Measurements from ENCODE around the gene UNC5B. TPM values are rescaled to one million over a fixed set of nuclear protein-coding genes. Genes with fewer than 3 reads are reported as not detected.
"Not testable (repeated sequence)": the region's sequence is repeated elsewhere in the genome, so short reads cannot be mapped to it uniquely, and the experiment has no call there.

The UNC5B gene
- total RNA-seq, 1 donor, result 0.10 TPM

DNA sequence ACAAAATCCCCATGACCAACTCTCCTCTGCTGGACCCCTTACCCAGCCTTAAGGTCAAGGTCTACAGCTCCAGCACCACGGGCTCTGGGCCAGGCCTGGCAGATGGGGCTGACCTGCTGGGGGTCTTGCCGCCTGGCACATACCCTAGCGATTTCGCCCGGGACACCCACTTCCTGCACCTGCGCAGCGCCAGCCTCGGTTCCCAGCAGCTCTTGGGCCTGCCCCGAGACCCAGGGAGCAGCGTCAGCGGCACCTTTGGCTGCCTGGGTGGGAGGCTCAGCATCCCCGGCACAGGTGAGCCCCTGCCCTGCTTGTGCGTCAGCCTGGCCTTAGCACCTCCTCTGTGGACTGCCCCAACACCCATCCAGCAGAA is 79.1 kb downstream of the UNC5B start:
- no peaks in the 10 kb centered on the region for H3K27me3 ChIP-seq (ENCODE audit: insufficient read depth, low read length)
- no peaks in the 10 kb centered on the region for H3K9me3 ChIP-seq (ENCODE audit: low read depth, low read length)
- H3K4me1 ChIP-seq (ENCODE audit: insufficient read depth, low read length), result no peaks in the 10 kb centered on the region
- no peak overlapping the region for H3K4me3 ChIP-seq (ENCODE audit: low read length)

DNA sequence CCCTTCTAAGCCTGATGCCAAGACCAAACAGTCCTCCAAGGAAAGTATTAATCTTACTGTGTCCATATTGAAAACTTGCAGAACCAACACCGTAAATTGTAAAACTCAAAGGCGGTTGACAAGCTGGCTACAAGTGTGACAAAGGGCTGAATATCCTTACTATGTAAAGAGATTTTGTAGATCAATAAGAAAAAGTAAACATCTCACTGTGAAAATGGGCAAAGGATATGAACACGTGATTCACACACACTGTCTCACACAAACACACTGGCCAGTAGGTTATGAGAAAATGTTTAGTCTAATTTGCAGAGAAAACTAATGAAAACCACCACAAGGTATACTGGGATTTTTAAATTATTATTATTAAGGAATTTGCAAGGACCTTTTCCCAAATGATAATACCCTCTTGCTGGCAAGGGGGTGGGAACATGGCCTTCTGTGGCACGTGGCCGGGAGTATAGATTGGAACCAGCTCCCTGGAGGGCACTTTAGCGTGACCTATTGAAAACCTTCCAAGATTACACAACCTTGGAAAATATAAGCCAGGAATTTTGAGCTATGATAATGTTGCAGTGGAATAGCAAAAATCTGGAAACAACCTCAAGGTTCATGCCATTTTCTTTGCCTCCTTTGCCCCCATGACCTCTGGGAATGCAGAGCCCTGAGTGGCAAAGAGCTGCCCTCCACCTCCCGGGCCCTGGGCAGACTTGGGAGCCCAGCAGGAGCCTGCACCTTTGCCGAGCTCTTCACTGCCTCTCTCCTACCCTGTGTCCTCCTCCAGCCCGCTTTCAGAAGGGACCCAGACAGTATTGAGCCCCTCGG is 80.5 kb downstream of the UNC5B start:
- Histone ChIP-seq H3K4me1 (ENCODE audit: insufficient read depth, low read length) (no peaks in the 10 kb centered on the region), H3K4me3 (ENCODE audit: low read length) (no peak overlapping the region), H3K9me3 (ENCODE audit: low read depth, low read length) (no peaks in the 10 kb centered on the region), H3K27me3 (ENCODE audit: insufficient read depth, low read length) (no peaks in the 10 kb centered on the region)

DNA sequence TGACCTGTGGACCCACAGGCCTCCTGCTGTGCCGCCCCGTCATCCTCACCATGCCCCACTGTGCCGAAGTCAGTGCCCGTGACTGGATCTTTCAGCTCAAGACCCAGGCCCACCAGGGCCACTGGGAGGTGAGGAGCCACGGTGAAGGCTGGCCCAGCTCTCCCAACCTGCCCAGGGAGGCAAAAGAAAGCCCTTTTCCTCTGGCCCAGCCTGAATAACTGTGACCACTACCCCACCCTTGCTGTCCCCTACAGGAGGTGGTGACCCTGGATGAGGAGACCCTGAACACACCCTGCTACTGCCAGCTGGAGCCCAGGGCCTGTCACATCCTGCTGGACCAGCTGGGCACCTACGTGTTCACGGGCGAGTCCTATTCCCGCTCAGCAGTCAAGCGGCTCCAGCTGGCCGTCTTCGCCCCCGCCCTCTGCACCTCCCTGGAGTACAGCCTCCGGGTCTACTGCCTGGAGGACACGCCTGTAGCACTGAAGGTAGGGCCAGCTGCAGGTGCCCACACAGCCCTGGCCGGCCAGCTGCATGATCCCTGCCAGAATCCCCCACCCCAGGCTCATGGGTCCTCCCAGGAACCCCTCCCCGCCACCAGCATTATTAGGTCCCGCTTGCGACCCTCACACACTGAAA is 81.2 kb downstream of the UNC5B start:
- Histone ChIP-seq H3K4me1 (ENCODE audit: insufficient read depth, low read length) (peaks cover under 1% of the 10 kb centered on the region), H3K9me3 (ENCODE audit: low read depth, low read length) (no peaks in the 10 kb centered on the region), H3K4me3 (ENCODE audit: low read length) (no peak overlapping the region), H3K27me3 (ENCODE audit: insufficient read depth, low read length) (no peaks in the 10 kb centered on the region)

DNA sequence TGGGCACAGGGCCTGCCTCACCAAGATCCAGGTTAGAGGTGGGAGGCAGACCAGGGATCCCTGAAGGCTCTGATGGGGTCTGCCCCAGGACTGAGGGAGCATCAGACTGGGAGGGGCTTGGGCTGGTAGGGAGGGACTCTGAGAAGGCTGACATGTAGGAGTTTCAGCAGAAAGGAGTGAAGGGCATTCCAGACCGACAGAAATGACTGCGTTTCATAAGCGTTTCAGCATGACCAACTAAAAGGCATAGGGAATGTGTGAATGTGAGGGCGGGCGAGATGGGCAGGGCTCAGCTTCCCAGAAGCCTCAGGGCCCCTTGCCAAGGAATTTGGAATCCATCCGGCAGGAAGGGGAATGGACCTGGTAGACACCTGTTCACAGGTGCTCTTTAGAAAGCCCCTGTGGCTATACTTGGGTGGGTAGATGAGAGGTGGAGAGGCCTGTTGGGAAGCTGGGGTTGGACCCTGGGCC is 81.8 kb downstream of the UNC5B start:
- Histone ChIP-seq H3K9me3 (ENCODE audit: low read depth, low read length) (no peaks in the 10 kb centered on the region), H3K4me3 (ENCODE audit: low read length) (no peak overlapping the region), H3K4me1 (ENCODE audit: insufficient read depth, low read length) (peaks cover 6% of the 10 kb centered on the region), H3K27me3 (ENCODE audit: insufficient read depth, low read length) (no peaks in the 10 kb centered on the region)

DNA sequence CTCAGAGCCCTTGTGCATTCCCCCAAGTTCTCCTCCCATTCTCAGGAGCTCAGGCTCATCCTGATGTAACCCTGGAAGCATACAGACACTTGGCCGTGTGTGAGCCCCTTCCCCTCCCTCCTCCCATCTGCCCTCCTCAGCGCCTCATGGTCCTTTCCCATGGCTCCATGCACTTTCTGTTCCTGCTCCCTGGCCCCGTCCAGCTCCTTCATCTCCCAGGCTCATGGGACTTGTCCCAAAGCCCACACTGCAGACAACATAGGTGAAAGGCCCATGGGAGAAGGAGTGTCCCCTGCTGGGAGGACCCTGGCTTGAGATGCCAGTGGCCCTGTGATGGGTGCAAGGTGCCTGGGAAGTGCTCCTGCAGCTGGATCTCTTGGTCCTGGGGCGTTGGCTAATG is 82.5 kb downstream of the UNC5B start:
- H3K27me3 ChIP-seq (ENCODE audit: insufficient read depth, low read length), result no peaks in the 10 kb centered on the region
- H3K9me3 ChIP-seq (ENCODE audit: low read depth, low read length), result no peaks in the 10 kb centered on the region
- peaks cover 12% of the 10 kb centered on the region for H3K4me1 ChIP-seq (ENCODE audit: insufficient read depth, low read length)
- no peak overlapping the region for H3K4me3 ChIP-seq (ENCODE audit: low read length)

DNA sequence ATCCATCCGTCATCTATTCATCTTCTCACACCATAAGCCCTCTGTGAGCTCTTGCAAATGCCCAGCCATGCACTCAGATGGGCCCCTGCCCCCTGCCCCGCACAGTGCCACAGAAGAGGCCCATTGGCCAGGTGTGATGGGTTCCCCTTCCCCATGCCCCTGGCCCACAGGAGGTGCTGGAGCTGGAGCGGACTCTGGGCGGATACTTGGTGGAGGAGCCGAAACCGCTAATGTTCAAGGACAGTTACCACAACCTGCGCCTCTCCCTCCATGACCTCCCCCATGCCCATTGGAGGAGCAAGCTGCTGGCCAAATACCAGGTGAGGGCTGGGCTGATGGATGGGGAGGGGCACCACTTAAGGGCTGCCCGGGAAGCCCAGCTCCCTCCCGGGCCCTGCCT is 83.3 kb downstream of the UNC5B start:
- Histone ChIP-seq H3K4me1 (ENCODE audit: insufficient read depth, low read length) (peaks cover 12% of the 10 kb centered on the region), H3K4me3 (ENCODE audit: low read length) (no peak overlapping the region), H3K27me3 (ENCODE audit: insufficient read depth, low read length) (no peaks in the 10 kb centered on the region), H3K9me3 (ENCODE audit: low read depth, low read length) (no peaks in the 10 kb centered on the region)

DNA sequence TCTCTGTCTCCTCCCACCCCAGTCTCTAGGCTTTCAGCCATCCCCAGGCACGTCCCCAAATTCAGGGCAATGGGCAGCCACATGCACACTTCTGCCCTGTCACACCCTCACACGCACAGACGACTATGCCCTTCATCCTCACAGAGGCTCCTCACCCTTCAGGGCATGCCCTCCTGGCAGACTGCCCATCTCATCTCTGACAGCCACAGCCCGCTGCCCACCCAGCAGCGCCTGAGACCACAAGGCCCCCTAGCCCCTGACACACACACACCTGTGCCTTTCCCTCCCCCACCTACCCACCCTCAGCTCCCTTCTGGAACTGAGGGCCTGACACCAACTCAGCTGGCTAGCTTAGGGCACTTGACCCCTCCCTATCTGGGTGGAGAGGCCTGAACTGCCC is 83.7 kb downstream of the UNC5B start:
- Histone ChIP-seq H3K4me3 (ENCODE audit: low read length) (no peak overlapping the region), H3K4me1 (ENCODE audit: insufficient read depth, low read length) (peaks cover 12% of the 10 kb centered on the region), H3K9me3 (ENCODE audit: low read depth, low read length) (no peaks in the 10 kb centered on the region), H3K27me3 (ENCODE audit: insufficient read depth, low read length) (no peaks in the 10 kb centered on the region)

DNA sequence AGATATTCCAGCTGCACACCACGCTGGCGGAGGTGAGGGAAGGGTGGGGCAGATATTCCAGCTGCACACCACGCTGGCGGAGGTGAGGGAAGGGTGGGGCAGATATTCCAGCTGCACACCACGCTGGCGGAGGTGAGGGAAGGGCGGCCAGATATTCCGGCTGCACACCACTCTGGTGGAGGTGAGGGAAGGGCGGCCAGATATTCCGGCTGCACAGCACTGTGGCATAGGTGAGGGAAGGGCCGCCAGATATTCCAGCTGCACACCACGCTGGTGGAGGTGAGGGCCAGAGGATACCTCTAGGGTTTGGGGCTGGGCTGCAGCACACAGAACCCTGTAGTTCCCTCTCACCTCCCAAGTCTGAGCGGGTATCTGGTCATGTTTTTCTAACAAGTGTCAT is 84.4 kb downstream of the UNC5B start:
- H3K4me1 ChIP-seq (ENCODE audit: insufficient read depth, low read length), result peaks cover 12% of the 10 kb centered on the region
- not testable (repeated sequence) for H3K27me3 ChIP-seq (ENCODE audit: insufficient read depth, low read length)

DNA sequence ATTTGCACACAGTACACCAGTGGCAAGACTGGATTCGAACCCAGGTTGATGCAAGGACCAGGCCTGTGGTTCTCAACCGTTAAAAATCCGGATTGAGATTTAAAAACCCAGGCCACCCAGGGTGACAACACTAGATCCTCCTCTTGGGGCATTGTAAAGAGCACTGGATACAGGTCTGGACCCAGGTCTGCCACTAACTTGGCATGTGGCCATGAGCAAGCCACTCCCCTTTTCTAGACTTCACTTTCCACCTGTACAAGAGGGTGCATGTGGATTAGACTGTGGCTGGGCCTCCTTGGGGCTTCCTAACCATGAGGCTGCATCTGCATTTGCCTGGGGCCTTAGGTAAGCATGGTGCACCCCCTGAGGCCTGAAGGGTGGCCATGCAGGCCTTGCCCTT is 85.0 kb downstream of the UNC5B start:
- peaks cover 12% of the 10 kb centered on the region for H3K4me1 ChIP-seq (ENCODE audit: insufficient read depth, low read length)
- no peaks in the 10 kb centered on the region for H3K27me3 ChIP-seq (ENCODE audit: insufficient read depth, low read length)
- H3K9me3 ChIP-seq (ENCODE audit: low read depth, low read length), result no peaks in the 10 kb centered on the region
- H3K4me3 ChIP-seq (ENCODE audit: low read length), result no peak overlapping the region

More for the DNA sequence above, 84.4 kb downstream of the UNC5B start:
- not testable (repeated sequence) for H3K4me3 ChIP-seq (ENCODE audit: low read length); H3K9me3 ChIP-seq (ENCODE audit: low read depth, low read length)

DNA sequence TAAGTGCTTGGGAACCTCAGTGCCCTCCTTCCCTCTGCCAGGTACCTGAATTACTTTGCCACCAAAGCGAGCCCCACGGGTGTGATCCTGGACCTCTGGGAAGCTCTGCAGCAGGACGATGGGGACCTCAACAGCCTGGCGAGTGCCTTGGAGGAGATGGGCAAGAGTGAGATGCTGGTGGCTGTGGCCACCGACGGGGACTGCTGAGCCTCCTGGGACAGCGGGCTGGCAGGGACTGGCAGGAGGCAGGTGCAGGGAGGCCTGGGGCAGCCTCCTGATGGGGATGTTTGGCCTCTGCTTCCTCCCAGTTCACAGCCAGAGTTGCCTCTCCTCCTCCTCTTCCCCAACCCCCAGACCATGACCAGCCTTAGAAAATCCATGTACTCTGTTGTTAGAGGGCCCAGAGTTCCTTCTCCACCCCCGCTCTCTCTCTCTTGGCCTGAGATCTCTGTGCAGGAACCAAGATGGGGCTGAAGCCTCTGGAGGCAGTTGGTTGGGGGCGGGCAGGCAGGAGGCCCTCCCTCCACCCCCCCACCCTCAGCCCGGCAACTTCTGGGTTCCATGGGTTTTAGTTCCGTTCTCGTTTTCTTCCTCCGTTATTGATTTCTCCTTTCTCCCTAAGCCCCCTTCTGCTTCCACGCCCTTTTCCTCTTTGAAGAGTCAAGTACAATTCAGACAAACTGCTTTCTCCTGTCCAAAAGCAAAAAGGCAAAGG is 86.9 kb downstream of the UNC5B start:
- Histone ChIP-seq H3K9me3 (ENCODE audit: low read depth, low read length) (no peaks in the 10 kb centered on the region), H3K27me3 (ENCODE audit: insufficient read depth, low read length) (no peaks in the 10 kb centered on the region), H3K4me1 (ENCODE audit: insufficient read depth, low read length) (peaks cover 12% of the 10 kb centered on the region), H3K4me3 (ENCODE audit: low read length) (no peak overlapping the region)

DNA sequence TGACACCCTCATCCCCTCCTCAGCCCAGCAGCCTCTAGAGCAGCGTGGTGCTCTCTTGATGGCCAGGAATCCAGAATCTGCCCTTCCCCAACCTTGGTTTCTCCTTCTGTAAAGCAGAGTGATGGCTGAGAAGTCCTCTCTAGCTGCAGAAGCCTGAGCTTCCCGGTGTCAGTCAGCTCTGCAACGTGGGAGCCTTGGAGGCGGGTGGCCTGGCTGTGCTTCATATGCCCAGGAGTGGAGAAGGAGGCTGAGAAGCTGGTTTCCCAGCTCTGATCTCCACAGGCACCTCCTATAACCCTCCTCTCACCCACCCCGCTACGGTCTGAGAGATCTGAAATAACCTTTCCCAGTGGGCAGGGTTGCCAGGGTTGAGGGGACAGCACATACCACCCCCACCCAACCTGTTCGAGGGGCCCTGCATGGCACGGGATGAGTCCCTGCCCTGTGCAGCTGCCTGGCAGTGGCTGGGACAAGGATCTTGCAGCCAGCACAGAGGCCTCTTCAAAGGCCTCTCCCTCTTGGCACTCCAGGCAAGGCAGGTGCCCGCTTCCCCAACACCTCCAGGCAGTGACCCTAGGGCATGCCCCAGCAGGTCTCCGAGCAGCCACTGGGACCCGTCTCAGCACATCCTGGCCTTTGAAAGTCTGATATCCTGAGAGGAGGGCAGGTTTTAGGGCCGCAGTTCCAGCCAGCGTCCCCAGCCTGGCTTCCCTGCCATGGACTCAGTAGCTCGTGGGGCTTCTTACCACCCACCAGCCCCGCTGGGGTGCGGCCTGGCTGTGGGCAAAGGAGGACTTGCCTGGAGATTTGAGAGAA is 88.4 kb downstream of the UNC5B start:
- Histone ChIP-seq H3K4me1 (ENCODE audit: insufficient read depth, low read length) (peaks cover 12% of the 10 kb centered on the region), H3K9me3 (ENCODE audit: low read depth, low read length) (no peaks in the 10 kb centered on the region), H3K4me3 (ENCODE audit: low read length) (no peak overlapping the region), H3K27me3 (ENCODE audit: insufficient read depth, low read length) (no peaks in the 10 kb centered on the region)

DNA sequence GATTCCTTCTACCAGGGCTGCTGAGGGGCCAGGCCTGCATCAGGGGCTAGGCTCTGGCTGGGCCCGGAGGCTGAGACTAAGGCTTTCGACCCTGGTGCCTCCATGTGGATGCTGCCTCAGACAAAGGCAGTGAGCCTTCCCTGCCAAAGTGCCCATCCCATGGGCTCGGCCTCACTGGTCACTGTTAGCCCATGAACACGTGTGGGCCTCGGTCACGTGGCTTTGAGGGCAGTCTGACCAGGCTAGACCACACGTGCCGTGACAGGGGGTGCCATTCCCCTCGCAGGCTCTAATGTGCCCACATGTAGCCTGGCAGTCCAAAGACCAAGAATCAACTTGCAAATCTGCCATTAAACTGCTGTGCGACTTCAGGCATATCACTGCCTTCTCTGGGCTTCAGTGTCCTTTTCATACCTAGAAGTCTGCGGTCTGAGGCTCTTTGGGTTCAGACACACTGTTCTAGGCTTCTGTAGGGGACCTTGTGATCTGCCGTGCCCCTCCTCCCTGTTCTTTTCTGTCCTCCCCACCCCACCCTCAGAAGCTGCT is 89.1 kb downstream of the UNC5B start:
- peaks cover 12% of the 10 kb centered on the region for H3K4me1 ChIP-seq (ENCODE audit: insufficient read depth, low read length)
- no peak overlapping the region for H3K4me3 ChIP-seq (ENCODE audit: low read length)
- no peaks in the 10 kb centered on the region for H3K9me3 ChIP-seq (ENCODE audit: low read depth, low read length)
- no peaks in the 10 kb centered on the region for H3K27me3 ChIP-seq (ENCODE audit: insufficient read depth, low read length)

DNA sequence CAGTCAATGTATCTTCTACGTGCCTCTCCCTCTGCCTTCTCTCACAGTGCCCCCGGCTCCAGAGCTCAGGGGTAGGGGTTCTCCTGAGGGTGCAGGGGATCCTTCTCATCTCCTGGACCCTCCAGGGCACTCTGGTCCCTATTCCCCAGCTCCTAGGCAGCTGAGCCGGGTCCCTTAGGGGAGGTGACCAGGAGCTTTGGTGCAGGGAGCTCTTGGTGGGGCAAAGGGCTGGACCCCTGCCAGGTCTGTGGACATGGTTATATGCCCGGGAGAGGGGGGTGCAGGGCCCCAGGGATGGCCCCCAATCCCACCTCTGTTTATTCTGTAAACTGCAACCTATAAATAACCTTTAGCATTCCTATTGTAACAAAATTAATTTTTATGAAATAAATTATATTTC is 90.1 kb downstream of the UNC5B start:
- Histone ChIP-seq H3K4me3 (ENCODE audit: low read length) (no peak overlapping the region), H3K9me3 (ENCODE audit: low read depth, low read length) (no peaks in the 10 kb centered on the region), H3K4me1 (ENCODE audit: insufficient read depth, low read length) (peaks cover 12% of the 10 kb centered on the region), H3K27me3 (ENCODE audit: insufficient read depth, low read length) (no peaks in the 10 kb centered on the region)

DNA sequence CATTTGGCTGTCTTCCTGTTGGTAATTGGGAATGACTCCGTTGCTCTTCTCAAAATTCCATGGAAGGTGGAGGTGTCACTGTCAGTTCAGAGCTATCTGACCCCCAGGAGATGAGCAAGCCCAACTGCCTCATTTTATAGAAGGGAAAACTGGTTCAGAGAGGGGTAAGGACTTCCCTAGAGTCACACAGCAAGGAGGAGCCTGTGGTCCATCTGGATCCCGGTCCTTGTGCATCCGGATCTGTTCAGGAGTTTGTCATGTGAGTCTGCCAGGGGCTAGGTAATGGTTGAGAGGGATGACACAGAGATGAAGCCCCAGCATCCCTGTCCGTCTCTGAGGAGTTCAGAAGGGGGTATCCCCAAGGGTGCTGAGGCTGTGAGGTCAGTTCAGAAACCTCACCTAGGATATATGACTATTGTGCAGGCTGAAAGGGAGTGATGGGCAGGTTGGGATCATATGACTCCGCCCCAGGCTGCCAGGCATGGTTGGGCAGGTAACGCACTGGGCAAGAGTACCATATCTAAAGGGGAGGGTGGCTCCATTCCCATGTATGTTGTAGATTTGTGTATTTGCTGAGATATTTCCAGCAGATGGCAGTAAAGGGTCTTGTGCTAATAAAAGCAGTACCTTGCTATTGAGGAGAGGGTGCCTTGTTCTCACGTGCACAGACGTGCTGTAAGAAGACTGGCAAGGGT is 90.7 kb downstream of the UNC5B start:
- Histone ChIP-seq H3K9me3 (ENCODE audit: low read depth, low read length) (no peaks in the 10 kb centered on the region), H3K4me3 (ENCODE audit: low read length) (no peak overlapping the region), H3K27me3 (ENCODE audit: insufficient read depth, low read length) (no peaks in the 10 kb centered on the region), H3K4me1 (ENCODE audit: insufficient read depth, low read length) (peaks cover 12% of the 10 kb centered on the region)

All from mononuclear cell (primary cell).